ENCODE data around the gene OR5H1.

GRCh38 chr3:98110550-98110908 lies 20.0 kb upstream of the OR5H1 start:
- no peak for TF ChIP-seq CTCF (IDR thresholded peaks at IDR 0.05)
- no peak for TF ChIP-seq EZH2 (IDR thresholded peaks at IDR 0.05; ENCODE audit: borderline replicate concordance, insufficient read depth, low read depth, low read length, poor library complexity, severe bottlenecking)

Measured in B cell (primary cell).